HG03175 (cell line): ENCODE measurements around the gene EGF.

Source experiments
- ATAC-seq: cut with Tn5 transposase; IDR thresholded peaks from one replicate; pipeline ENCODE4 v1.9.1; 2021; ENCODE audit warnings: mild to moderate bottlenecking, moderate library complexity; ENCODE audit not compliant: unreplicated experiment

The EGF gene

GRCh38 chr4:109953556-109953955, 40.9 kb downstream of the EGF start:
- ATAC-seq: no peak

- no peak for ATAC-seq
Observed at GRCh38 chr4:109955146-109955545, 42.5 kb downstream of the EGF start.

GRCh38 chr4:109957227-109957626, 44.5 kb downstream of the EGF start:
- ATAC-seq: no peak

- no peak for ATAC-seq
Observed at GRCh38 chr4:109959195-109959594, 46.5 kb downstream of the EGF start.

GRCh38 chr4:109962401-109962800, 49.7 kb downstream of the EGF start:
- no peak for ATAC-seq

- no peak for ATAC-seq
Observed at GRCh38 chr4:109966891-109967481, 54.3 kb downstream of the EGF start.

- peak; percentile 69 for ATAC-seq
Observed at GRCh38 chr4:109967798-109968520, 55.3 kb downstream of the EGF start.

GRCh38 chr4:109969087-109969486, 56.4 kb downstream of the EGF start:
- no peak for ATAC-seq

- no peak for ATAC-seq
Observed at GRCh38 chr4:109969919-109970318, 57.2 kb downstream of the EGF start.

- no peak for ATAC-seq
Observed at GRCh38 chr4:109972786-109973528, 60.3 kb downstream of the EGF start.

- ATAC-seq: no peak
Observed at GRCh38 chr4:109973529-109973905, 60.8 kb downstream of the EGF start.

GRCh38 chr4:109976189-109976588, 63.5 kb downstream of the EGF start:
- ATAC-seq: no peak

GRCh38 chr4:109977854-109978501, 65.3 kb downstream of the EGF start:
- no peak for ATAC-seq

GRCh38 chr4:109978704-109979454, 66.2 kb downstream of the EGF start:
- no peak for ATAC-seq

- ATAC-seq: no peak
Observed at GRCh38 chr4:109979920-109980717, 67.4 kb downstream of the EGF start.

- ATAC-seq: no peak
Observed at GRCh38 chr4:109981936-109982335, 69.3 kb downstream of the EGF start.

GRCh38 chr4:109982521-109982920, 69.8 kb downstream of the EGF start:
- no peak for ATAC-seq

- ATAC-seq: no peak
Observed at GRCh38 chr4:109985993-109986974, 73.6 kb downstream of the EGF start.

- ATAC-seq: no peak
Observed at GRCh38 chr4:109989044-109989443, 76.4 kb downstream of the EGF start.
